Neuronal stem cell (in vitro differentiated cells): ENCODE measurements around the gene ROCK2.

ENCODE experiments used
- DNase-seq: peaks from one replicate; pipeline ENCODE4 v3.0.0-alpha.2; 2013; ENCODE audit warnings: low spot score
- H2AFZ ChIP-seq: one replicate; pipeline ENCODE4 v1.6.1; 2013; ENCODE audit warnings: mild to moderate bottlenecking, low read length, inconsistent platforms
- H2AK5ac ChIP-seq: 2 replicates; pipeline ENCODE4 v1.6.1; 2013; ENCODE audit warnings: low read depth, mild to moderate bottlenecking, inconsistent platforms, low read length, moderate library complexity, mixed read lengths
- H2BK120ac ChIP-seq: 2 replicates; pipeline ENCODE4 v1.6.1; 2013; ENCODE audit warnings: low read depth, mild to moderate bottlenecking, inconsistent platforms, low read length, moderate library complexity, mixed read lengths
- H2BK12ac ChIP-seq: one replicate; pipeline ENCODE4 v1.6.1; 2013; ENCODE audit warnings: low read length, inconsistent platforms
- H2BK15ac ChIP-seq: 2 replicates; pipeline ENCODE4 v1.6.1; 2013; ENCODE audit warnings: mild to moderate bottlenecking, low read length, inconsistent platforms, mixed read lengths
- H2BK5ac ChIP-seq: one replicate; pipeline ENCODE4 v1.6.1; 2013; ENCODE audit warnings: inconsistent platforms, mild to moderate bottlenecking, low read length, moderate library complexity
- H3K14ac ChIP-seq: one replicate; pipeline ENCODE4 v1.6.1; 2013; ENCODE audit warnings: low read length, inconsistent platforms
- H3K18ac ChIP-seq: 2 replicates; pipeline ENCODE4 v1.6.1; 2013; ENCODE audit warnings: low read length, inconsistent platforms
- H3K23ac ChIP-seq: 2 replicates; pipeline ENCODE4 v1.6.1; 2013; ENCODE audit warnings: low read depth, mild to moderate bottlenecking, mixed read lengths, low read length, inconsistent platforms; ENCODE audit not compliant: poor library complexity
- H3K27ac ChIP-seq: replicated peaks from 3 replicates; pipeline ENCODE4 v1.5.1; 2013; ENCODE audit warnings: low read length, inconsistent platforms
- H3K27me3 ChIP-seq, 3 experiments: 2 replicates each; pipeline ENCODE4 v1.6.1; 2013; ENCODE audit warnings: low read length in 3 of 3, mild to moderate bottlenecking in 2 of 3, inconsistent platforms in 1 of 3, low read depth in 1 of 3, mixed read lengths in 1 of 3, moderate library complexity in 1 of 3; ENCODE audit not compliant: control insufficient read depth in 3 of 3, insufficient read depth in 3 of 3
- H3K36me3 ChIP-seq, 2 donors: replicated peaks in 1 of 2; 2 replicates each; pipeline ENCODE4 v1.6.1; 2013; ENCODE audit warnings: low read length in 2 of 2; ENCODE audit not compliant: control insufficient read depth in 2 of 2, insufficient read depth in 2 of 2
- H3K4ac ChIP-seq: 2 replicates; pipeline ENCODE4 v1.6.1; 2013; ENCODE audit warnings: inconsistent platforms, mild to moderate bottlenecking, low read length, moderate library complexity
- H3K4me1 ChIP-seq, 2 donors: 1 replicate in 1 of 2; 2 replicates in 1 of 2; pipeline ENCODE4 v1.6.1; 2013; ENCODE audit warnings: low read length in 2 of 2, low read depth in 1 of 2; ENCODE audit not compliant: control insufficient read depth in 2 of 2, insufficient read depth in 1 of 2
- H3K4me2 ChIP-seq: one replicate; pipeline ENCODE4 v1.6.1; 2013; ENCODE audit warnings: mild to moderate bottlenecking, low read length, inconsistent platforms; ENCODE audit not compliant: insufficient read depth, poor library complexity, severe bottlenecking
- H3K4me3 ChIP-seq, 2 donors: 2 replicates each; pipeline ENCODE4 v1.5.1; 2013; ENCODE audit warnings: low read length in 2 of 2, mild to moderate bottlenecking in 2 of 2, inconsistent platforms in 1 of 2, moderate library complexity in 1 of 2
- H3K79me1 ChIP-seq: one replicate; pipeline ENCODE4 v1.6.1; 2013; ENCODE audit warnings: low read depth, mild to moderate bottlenecking, inconsistent platforms, low read length, moderate library complexity
- H3K9ac ChIP-seq: one replicate; pipeline ENCODE4 v1.6.1; 2013; ENCODE audit warnings: mild to moderate bottlenecking, low read depth, low read length, inconsistent platforms; ENCODE audit not compliant: poor library complexity
- H3K9me3 ChIP-seq, 2 donors: replicated peaks in 1 of 2; 2 replicates each; pipeline versions ENCODE3 to v1.6.1; 2013; ENCODE audit warnings: low read length in 2 of 2, mild to moderate bottlenecking in 2 of 2, inconsistent platforms in 1 of 2, low read depth in 1 of 2, mixed read lengths in 1 of 2, moderate library complexity in 1 of 2; ENCODE audit not compliant: control insufficient read depth in 2 of 2, insufficient read depth in 1 of 2
- H4K8ac ChIP-seq: one replicate; pipeline ENCODE4 v1.6.1; 2013; ENCODE audit warnings: low read depth, mild to moderate bottlenecking, inconsistent platforms, low read length, moderate library complexity
- H4K91ac ChIP-seq: one replicate; pipeline ENCODE4 v1.6.1; 2013; ENCODE audit warnings: low read length, low read depth, mild to moderate bottlenecking, inconsistent platforms; ENCODE audit not compliant: poor library complexity
- WGBS, 2 donors: extraction: QIAGEN DNeasy Blood & Tissue Kit; methylation state at CpG; one replicate each; pipeline ENCODE4 v1.1.7; 2013; ENCODE audit warnings: missing lambda C conversion rate in 2 of 2, mixed read lengths in 1 of 2; ENCODE audit not compliant: insufficient read length in 2 of 2, insufficient replicate concordance in 1 of 2; ENCODE audit errors: extremely low coverage in 2 of 2; 5-methylcytosine and 5-hydroxymethylcytosine counted together

ROCK2 gene

GRCh38 chr2:11163439-11164317 lies 180.8 kb downstream of the ROCK2 start:
- H3K4ac ChIP-seq: no peak overlapping the region
- H3K4me1 ChIP-seq: peaks cover 6 to 9% of the 10 kb centered on the region in 2 donors
- H3K9ac ChIP-seq: no peak overlapping the region
- H2BK15ac ChIP-seq: no peak overlapping the region
- H3K36me3 ChIP-seq: no peaks in the 10 kb centered on the region
- H3K27ac ChIP-seq: no peak overlapping the region
- H4K91ac ChIP-seq: no peak overlapping the region
- H3K9me3 ChIP-seq: peaks cover 0 to 3% of the 10 kb centered on the region in 2 donors
- H2BK5ac ChIP-seq: no peak overlapping the region
- no peak overlapping the region for H3K4me3 ChIP-seq
- no peak overlapping the region for H2BK120ac ChIP-seq
- no peak overlapping the region for H2AFZ ChIP-seq
- H3K18ac ChIP-seq: peak overlapping the region; percentile 36
- H2AK5ac ChIP-seq: no peak overlapping the region
- no peak overlapping the region for H4K8ac ChIP-seq
- H3K27me3 ChIP-seq: no peaks in the 10 kb centered on the region
- H2BK12ac ChIP-seq: no peak overlapping the region
- no peak overlapping the region for H3K14ac ChIP-seq
- H3K23ac ChIP-seq: no peak overlapping the region
- H3K4me2 ChIP-seq: no peak overlapping the region
- no peak for DNase-seq
- no peaks in the 10 kb centered on the region for H3K79me1 ChIP-seq
- no CpG with 5 or more reads among the region's 16 CpGs for WGBS, 2 donors

- Histone ChIP-seq H4K8ac (no peak overlapping the region), H3K9me3 (peaks cover 0 to 3% of the 10 kb centered on the region in 2 donors), H2BK15ac (peak overlapping the region; percentile 19), H2BK12ac (no peak overlapping the region), H4K91ac (no peak overlapping the region), H3K4me3 (no peak overlapping the region), H3K23ac (no peak overlapping the region), H3K4me2 (no peak overlapping the region), H3K4ac (no peak overlapping the region), H3K18ac (no peak overlapping the region), H3K79me1 (no peaks in the 10 kb centered on the region), H3K9ac (no peak overlapping the region), H3K27ac (no peak overlapping the region), H2AK5ac (no peak overlapping the region), H2BK120ac (no peak overlapping the region), H3K4me1 (peaks cover 6% of the 10 kb centered on the region in 2 donors), H3K36me3 (no peaks in the 10 kb centered on the region), H2BK5ac (no peak overlapping the region), H2AFZ (no peak overlapping the region), H3K27me3 (peaks cover 0 to 2% (median under 1%) of the 10 kb centered on the region in 3 experiments), H3K14ac (peak overlapping the region; percentile 26)
- no peak for DNase-seq
- whole genome bisulfite sequencing, 2 donors: no CpG with 5 or more reads among the region's 4 CpGs
These were observed 182.7 kb downstream of the ROCK2 start for GRCh38 chr2:11161747-11162146.

- Histone ChIP-seq H3K9ac (no peak overlapping the region), H3K4me3 (no peak overlapping the region), H3K4me1 (peaks cover 6 to 7% of the 10 kb centered on the region in 2 donors), H2BK12ac (no peak overlapping the region), H2BK5ac (no peak overlapping the region), H3K36me3 (no peaks in the 10 kb centered on the region), H2AK5ac (no peak overlapping the region), H3K4ac (no peak overlapping the region), H4K91ac (no peak overlapping the region), H3K27me3 (peaks cover 0 to 8% (median 7%) of the 10 kb centered on the region in 3 experiments), H2BK120ac (no peak overlapping the region), H2BK15ac (no peak overlapping the region), H4K8ac (no peak overlapping the region), H3K14ac (peak overlapping the region; percentile 95), H3K18ac (no peak overlapping the region), H3K23ac (peak overlapping the region; percentile 21), H3K4me2 (no peak overlapping the region), H3K27ac (no peak overlapping the region), H3K9me3 (peaks cover 0 to 3% of the 10 kb centered on the region in 2 donors), H3K79me1 (no peaks in the 10 kb centered on the region), H2AFZ (no peak overlapping the region)
- no CpG with 5 or more reads among the region's 15 CpGs for WGBS, 2 donors
- no peak for DNase-seq
These were observed 183.5 kb downstream of the ROCK2 start for GRCh38 chr2:11160731-11161455.

- Histone ChIP-seq H3K4me1 (peaks cover 8% of the 10 kb centered on the region in 2 donors), H2BK5ac (no peak overlapping the region), H3K27me3 (peaks cover 0 to 10% (median 8%) of the 10 kb centered on the region in 3 experiments), H3K14ac (no peak overlapping the region), H3K9me3 (peaks cover 0 to 3% of the 10 kb centered on the region in 2 donors), H4K91ac (no peak overlapping the region), H2BK15ac (no peak overlapping the region), H4K8ac (no peak overlapping the region), H2AFZ (no peak overlapping the region), H3K4ac (no peak overlapping the region), H3K79me1 (no peaks in the 10 kb centered on the region), H3K27ac (no peak overlapping the region), H3K9ac (no peak overlapping the region), H3K36me3 (no peaks in the 10 kb centered on the region), H3K4me3 (no peak overlapping the region), H3K23ac (peak overlapping the region; percentile 34), H2BK120ac (no peak overlapping the region), H3K4me2 (no peak overlapping the region), H2AK5ac (peak overlapping the region; percentile 5), H3K18ac (no peak overlapping the region), H2BK12ac (no peak overlapping the region)
- no CpG with 5 or more reads among the region's 13 CpGs for WGBS, 2 donors
- DNase-seq: no peak
These were observed 184.2 kb downstream of the ROCK2 start for GRCh38 chr2:11160256-11160655.
